Astrocyte of the cerebellum (primary cell): ENCODE results near the gene CRK.
"Not testable (repeated sequence)": the region's sequence is repeated elsewhere in the genome, so short reads cannot be mapped to it uniquely, and the experiment has no call there.

Source experiments
- DNase-seq: peaks from one replicate; pipeline ENCODE4 v3.0.0-alpha.2; 2011; ENCODE audit warnings: low read depth
- H3K4me3 ChIP-seq: 2 replicates; pipeline ENCODE4 v1.5.1; 2011; ENCODE audit warnings: mild to moderate bottlenecking, low read depth, low read length, moderate library complexity
- CTCF ChIP-seq: IDR thresholded peaks from 2 replicates; pipeline ENCODE4 v1.5.1; 2012; ENCODE audit warnings: low read length, low read depth, moderate library complexity, mild to moderate bottlenecking; ENCODE audit errors: missing control alignments
- in situ Hi-C: cut with HindIII; loops from 2 replicates; pipeline ENCODE4 v1.10.0; 2017; ENCODE audit warnings: low sequenced_read_pairs

CRK gene

GRCh38 chr17:1386265-1386664 is 69.8 kb downstream of the CRK start:
- DNase-seq, result no peak
- in situ Hi-C loops, result no loop called here
- H3K4me3 ChIP-seq, result no peak overlapping the region
- TF ChIP-seq CTCF, result no peak

- no peak for TF ChIP-seq CTCF
- in situ Hi-C loops, result no loop called here
- DNase-seq, result no peak
- H3K4me3 ChIP-seq, result no peak overlapping the region
These were observed 70.2 kb downstream of the CRK start for GRCh38 chr17:1385861-1386260.

- H3K4me3 ChIP-seq, result no peak overlapping the region
- no peak for TF ChIP-seq CTCF
- in situ Hi-C loops, result no loop called here
These were observed 71.1 kb downstream of the CRK start for GRCh38 chr17:1384905-1385435.

GRCh38 chr17:1379930-1380313 is 76.1 kb downstream of the CRK start:
- in situ Hi-C loops, result loop anchor here (5.0 kb wide), 1 partner anchor 127 kb away; no protein-coding TSS in a partner anchor
- TF ChIP-seq CTCF, result no peak
- no peak for DNase-seq
- H3K4me3 ChIP-seq, result no peak overlapping the region

More at GRCh38 chr17:1384905-1385435, 71.1 kb downstream of the CRK start:
- no peak for DNase-seq

- in situ Hi-C loops, result loop anchor here (5.0 kb wide), 1 partner anchor 128 kb away; no protein-coding TSS in a partner anchor
- TF ChIP-seq CTCF, result no peak
These were observed 76.7 kb downstream of the CRK start for GRCh38 chr17:1379208-1379929.

GRCh38 chr17:1378476-1378860 is 77.6 kb downstream of the CRK start:
- in situ Hi-C loops, result loop anchor here (5.0 kb wide), 1 partner anchor 129 kb away; no protein-coding TSS in a partner anchor
- not testable (repeated sequence) for DNase-seq, H3K4me3 ChIP-seq

More at GRCh38 chr17:1379208-1379929, 76.7 kb downstream of the CRK start:
- H3K4me3 ChIP-seq, result no peak overlapping the region
- DNase-seq, result no peak

- in situ Hi-C loops, result loop anchor here (5.0 kb wide), 1 partner anchor 130 kb away; no protein-coding TSS in a partner anchor
- TF ChIP-seq CTCF, result no peak
- H3K4me3 ChIP-seq, result no peak overlapping the region
- DNase-seq, result no peak
These were observed 78.7 kb downstream of the CRK start for GRCh38 chr17:1377334-1377733.
